Astrocyte (in vitro differentiated cells and primary cell): ENCODE measurements around the gene ARL6IP5. TPM values are rescaled to one million over a fixed set of nuclear protein-coding genes. Genes with fewer than 3 reads are reported as not detected.

Source experiments
- DNase-seq: peaks from one replicate; pipeline ENCODE4 v3.0.0-alpha.2; 2010; ENCODE audit warnings: low read depth
- FAIRE-seq: peaks from 2 replicates; lab custom pipeline; 2011; peaks lifted over from hg19 to GRCh38; lab: Jason Lieb, UNC
- H2AFZ ChIP-seq: 2 replicates; pipeline ENCODE4 v1.6.0; 2012; ENCODE audit warnings: low read depth, low read length, inconsistent platforms
- H3K27ac ChIP-seq: 2 replicates; pipeline ENCODE4 v1.5.1; 2011; ENCODE audit warnings: low read depth, low read length, inconsistent platforms
- H3K27me3 ChIP-seq: 2 replicates; pipeline ENCODE4 v1.6.0; 2011; ENCODE audit warnings: low read length, inconsistent platforms; ENCODE audit not compliant: insufficient read depth
- H3K36me3 ChIP-seq: 2 replicates; pipeline ENCODE4 v1.5.1; 2011; ENCODE audit warnings: low read length, inconsistent platforms; ENCODE audit not compliant: insufficient read depth
- H3K4me1 ChIP-seq: 2 replicates; pipeline ENCODE4 v1.5.1; 2011; ENCODE audit warnings: low read length, inconsistent platforms; ENCODE audit not compliant: insufficient read depth
- H3K4me2 ChIP-seq: 2 replicates; pipeline ENCODE4 v1.6.0; 2012; ENCODE audit warnings: low read length, inconsistent platforms
- H3K4me3 ChIP-seq: 2 replicates; pipeline ENCODE4 v1.5.1; 2011; ENCODE audit warnings: low read depth, mild to moderate bottlenecking, low read length, inconsistent platforms; ENCODE audit not compliant: insufficient read depth
- H3K79me2 ChIP-seq: 2 replicates; pipeline ENCODE4 v1.6.0; 2012; ENCODE audit warnings: mild to moderate bottlenecking, low read length, inconsistent platforms; ENCODE audit not compliant: insufficient read depth
- H3K9ac ChIP-seq: 2 replicates; pipeline ENCODE4 v1.6.0; 2012; ENCODE audit warnings: mild to moderate bottlenecking, low read length, inconsistent platforms
- H3K9me3 ChIP-seq: 2 replicates; pipeline ENCODE4 v1.5.1; 2012; ENCODE audit warnings: low read depth, mild to moderate bottlenecking, low read length, inconsistent platforms; ENCODE audit not compliant: insufficient read depth
- H4K20me1 ChIP-seq: 2 replicates; pipeline ENCODE4 v1.6.0; 2012; ENCODE audit warnings: low read length, inconsistent platforms; ENCODE audit not compliant: insufficient read depth
- H3K27ac Mint-ChIP-seq: one replicate; pipeline ENCODE4 v1.8.0; 2021; ENCODE audit warnings: mild to moderate bottlenecking, mixed read lengths; ENCODE audit not compliant: unreplicated experiment
- H3K27me3 Mint-ChIP-seq: one replicate; pipeline ENCODE4 v1.8.0; 2021; ENCODE audit warnings: low read depth, mixed read lengths; ENCODE audit not compliant: unreplicated experiment
- H3K36me3 Mint-ChIP-seq: one replicate; pipeline ENCODE4 v1.8.0; 2021; ENCODE audit warnings: low read depth, mixed read lengths; ENCODE audit not compliant: unreplicated experiment
- H3K4me1 Mint-ChIP-seq: one replicate; pipeline ENCODE4 v1.8.0; 2021; ENCODE audit warnings: low read depth, mixed read lengths; ENCODE audit not compliant: unreplicated experiment
- H3K4me3 Mint-ChIP-seq: one replicate; pipeline ENCODE4 v1.8.0; 2021; ENCODE audit warnings: mild to moderate bottlenecking, moderate library complexity, mixed read lengths; ENCODE audit not compliant: unreplicated experiment
- H3K9me3 Mint-ChIP-seq: one replicate; pipeline ENCODE4 v1.8.0; 2021; ENCODE audit warnings: mild to moderate bottlenecking, mixed read lengths; ENCODE audit not compliant: unreplicated experiment
- CTCF ChIP-seq: IDR thresholded peaks from 2 replicates; pipeline ENCODE4 v1.5.1; 2011; ENCODE audit warnings: low read depth, mild to moderate bottlenecking, inconsistent platforms, low read length, moderate library complexity; ENCODE audit not compliant: insufficient read depth
- EZH2 ChIP-seq: IDR thresholded peaks from 2 replicates; pipeline ENCODE4 v1.6.1; 2012; ENCODE audit warnings: mild to moderate bottlenecking, low read length, inconsistent platforms; ENCODE audit not compliant: insufficient read depth
- total RNA-seq: library from RNA; stranded (reverse); gene quantifications from 2 replicates; pipeline ENCODE4 v1.2.1, GENCODE V29; 2021

Gene ARL6IP5
- total RNA-seq, 1 donor from 2014 or later = 160 TPM

- H3K4me3 Mint-ChIP-seq = peak within 1 kb of the TSS; percentile 93
These were observed 4.4 kb upstream of the ARL6IP5 start, which contains the start of gene UBA3 for GRCh38 chr3:69080233-69080920. Gene UBA3, minus strand, starts transcription at chr3:69080365. Its CDS starts 12 bp downstream, at chr3:69080353.

GRCh38 chr3:69081583-69082262 lies 3.0 kb upstream of the ARL6IP5 start:
- Histone ChIP-seq H3K9ac (no peak overlapping the region), H3K4me1 (peaks cover 47% of the 10 kb centered on the region), H2AFZ (no peak overlapping the region), H3K9me3 (no peaks in the 10 kb centered on the region), H3K27ac (no peak overlapping the region), H3K79me2 (peaks cover 50% of the 10 kb centered on the region), H3K4me2 (peak overlapping the region; percentile 40), H4K20me1 (peaks cover 12% of the 10 kb centered on the region), H3K27me3 (no peaks in the 10 kb centered on the region), H3K36me3 (no peaks in the 10 kb centered on the region), H3K4me3 (no peak overlapping the region)
- TF ChIP-seq EZH2 (no peak), CTCF (no peak)
- Mint-ChIP-seq H3K4me1 (peaks cover 43% of the 10 kb centered on the region), H3K4me3 (peak overlapping the region; percentile 22), H3K36me3 (peaks cover 4% of the 10 kb centered on the region), H3K27me3 (no peaks in the 10 kb centered on the region), H3K27ac (peak overlapping the region; percentile 95), H3K9me3 (no peaks in the 10 kb centered on the region)
- FAIRE-seq = peak; percentile 56
- peak; percentile 51 for DNase-seq

More at GRCh38 chr3:69080233-69080920, 4.4 kb upstream of the ARL6IP5 start, which contains the start of gene UBA3:
- DNase-seq (peak; percentile 64), FAIRE-seq (no peak)
- Histone ChIP-seq H3K36me3 (no peaks in the 10 kb centered on the region), H3K4me3 (peak within 1 kb of the TSS; percentile 88), H3K9me3 (no peaks in the 10 kb centered on the region), H3K9ac (peak within 1 kb of the TSS; percentile 92), H2AFZ (peak within 1 kb of the TSS; percentile 49), H3K27ac (peak within 1 kb of the TSS; percentile 55), H3K4me1 (peaks cover 43% of the 10 kb centered on the region), H3K27me3 (no peaks in the 10 kb centered on the region), H3K4me2 (peak within 1 kb of the TSS; percentile 94), H3K79me2 (peaks cover 52% of the 10 kb centered on the region), H4K20me1 (peaks cover 12% of the 10 kb centered on the region)
- no peaks in the 10 kb centered on the region for H3K27me3 Mint-ChIP-seq
- no peaks in the 10 kb centered on the region for H3K9me3 Mint-ChIP-seq
- H3K27ac Mint-ChIP-seq = peak within 1 kb of the TSS; percentile 95
- H3K36me3 Mint-ChIP-seq = peaks cover 4% of the 10 kb centered on the region
- peaks cover 40% of the 10 kb centered on the region for H3K4me1 Mint-ChIP-seq
- TF ChIP-seq CTCF (no peak), EZH2 (no peak)
